CD4-positive, alpha-beta T cell treated with Interleukin-17A for 4 hours (primary cell): ENCODE measurements around the gene OR6Q1.
"Not testable (repeated sequence)": the region's sequence is repeated elsewhere in the genome, so short reads cannot be mapped to it uniquely, and the experiment has no call there.

Experiments
- DNase-seq: peaks from one replicate; pipeline ENCODE4 v3.0.0-alpha.2; 2020; ENCODE audit warnings: mixed read lengths

OR6Q1 gene

GRCh38 chr11:58030653-58031052 is at the start of gene OR6Q1:
Gene OR6Q1, plus strand, starts transcription at chr11:58030953. Its CDS starts 0 bp downstream, at chr11:58030953.
- DNase-seq = no peak

- no peak for DNase-seq
Measured at GRCh38 chr11:57981536-57981935, 49.2 kb upstream of the OR6Q1 start.

- DNase-seq = no peak
Measured at GRCh38 chr11:57982776-57983175, 48.0 kb upstream of the OR6Q1 start.

- no peak for DNase-seq
Measured at GRCh38 chr11:57983191-57983590, 47.6 kb upstream of the OR6Q1 start.

GRCh38 chr11:57999523-57999922 is 31.2 kb upstream of the OR6Q1 start:
- not testable (repeated sequence) for DNase-seq

GRCh38 chr11:58000021-58000420 is 30.7 kb upstream of the OR6Q1 start:
- not testable (repeated sequence) for DNase-seq

GRCh38 chr11:58000699-58001098 is 30.1 kb upstream of the OR6Q1 start:
- no peak for DNase-seq

- DNase-seq = no peak
Measured at GRCh38 chr11:58003036-58003435, 27.7 kb upstream of the OR6Q1 start.

- no peak for DNase-seq
Measured at GRCh38 chr11:58003591-58003990, 27.2 kb upstream of the OR6Q1 start.

GRCh38 chr11:58004664-58005063 is 26.1 kb upstream of the OR6Q1 start:
- no peak for DNase-seq

GRCh38 chr11:58006940-58007339 is 23.8 kb upstream of the OR6Q1 start:
- no peak for DNase-seq

- DNase-seq = no peak
Measured at GRCh38 chr11:58011771-58012170, 19.0 kb upstream of the OR6Q1 start.

GRCh38 chr11:58023435-58023931 is 7.3 kb upstream of the OR6Q1 start, which contains the start of gene OR9Q1:
Gene OR9Q1, plus strand, starts transcription at chr11:58023881. Its CDS starts 155,564 bp downstream, at chr11:58179445.
- no peak for DNase-seq

GRCh38 chr11:58024601-58025091 is 6.1 kb upstream of the OR6Q1 start:
- DNase-seq = no peak

GRCh38 chr11:58027341-58027740 is 3.4 kb upstream of the OR6Q1 start:
- no peak for DNase-seq

GRCh38 chr11:58028687-58029411 is 1.9 kb upstream of the OR6Q1 start:
- no peak for DNase-seq

- DNase-seq = no peak
Measured at GRCh38 chr11:58034471-58034870, 3.7 kb downstream of the OR6Q1 start.

GRCh38 chr11:58039589-58039988 is 8.8 kb downstream of the OR6Q1 start:
- DNase-seq = no peak

- DNase-seq = no peak
Measured at GRCh38 chr11:58043379-58043778, 12.6 kb downstream of the OR6Q1 start.

- DNase-seq = no peak
Measured at GRCh38 chr11:58046231-58046630, 15.5 kb downstream of the OR6Q1 start.

- no peak for DNase-seq
Measured at GRCh38 chr11:58047818-58048217, 17.1 kb downstream of the OR6Q1 start.

GRCh38 chr11:58055806-58056401 is 25.2 kb downstream of the OR6Q1 start:
- DNase-seq = no peak

- no peak for DNase-seq
Measured at GRCh38 chr11:58057481-58057880, 26.7 kb downstream of the OR6Q1 start.
